ENCODE data around the gene ST3GAL3.
"Not testable (repeated sequence)": the region's sequence is repeated elsewhere in the genome, so short reads cannot be mapped to it uniquely, and the experiment has no call there.

The ST3GAL3 gene

GRCh38 chr1:43766818-43767525 is 59.6 kb downstream of the ST3GAL3 start:
- Histone ChIP-seq H3K9ac (ENCODE audit: low read length) (no peak overlapping the region), H3K4me3 (ENCODE audit: low read length) (no peak overlapping the region), H3K27me3 (ENCODE audit: control insufficient read depth, insufficient read depth, low read length) (no peaks in the 10 kb centered on the region), H3K36me3 (ENCODE audit: control insufficient read depth, insufficient read depth, low read length) (no peaks in the 10 kb centered on the region), H3K4me1 (ENCODE audit: control insufficient read depth, insufficient read depth, low read length) (peaks cover 6% of the 10 kb centered on the region), H3K9me3 (ENCODE audit: control insufficient read depth, low read length) (no peaks in the 10 kb centered on the region)

GRCh38 chr1:43768168-43768567 is 60.8 kb downstream of the ST3GAL3 start:
- Histone ChIP-seq H3K9me3 (ENCODE audit: control insufficient read depth, low read length) (no peaks in the 10 kb centered on the region), H3K27me3 (ENCODE audit: control insufficient read depth, insufficient read depth, low read length) (no peaks in the 10 kb centered on the region), H3K4me1 (ENCODE audit: control insufficient read depth, insufficient read depth, low read length) (peaks cover 5% of the 10 kb centered on the region), H3K9ac (ENCODE audit: low read length) (no peak overlapping the region), H3K36me3 (ENCODE audit: control insufficient read depth, insufficient read depth, low read length) (no peaks in the 10 kb centered on the region), H3K4me3 (ENCODE audit: low read length) (no peak overlapping the region)

GRCh38 chr1:43769350-43769908 is 62.1 kb downstream of the ST3GAL3 start:
- H3K9ac ChIP-seq (ENCODE audit: low read length): no peak overlapping the region
- no peak overlapping the region for H3K4me3 ChIP-seq (ENCODE audit: low read length)
- H3K36me3 ChIP-seq (ENCODE audit: control insufficient read depth, insufficient read depth, low read length): no peaks in the 10 kb centered on the region
- H3K27me3 ChIP-seq (ENCODE audit: control insufficient read depth, insufficient read depth, low read length): no peaks in the 10 kb centered on the region
- no peaks in the 10 kb centered on the region for H3K9me3 ChIP-seq (ENCODE audit: control insufficient read depth, low read length)
- no peaks in the 10 kb centered on the region for H3K4me1 ChIP-seq (ENCODE audit: control insufficient read depth, insufficient read depth, low read length)

GRCh38 chr1:43770111-43770510 is 62.8 kb downstream of the ST3GAL3 start:
- Histone ChIP-seq H3K36me3 (ENCODE audit: control insufficient read depth, insufficient read depth, low read length) (no peaks in the 10 kb centered on the region), H3K4me3 (ENCODE audit: low read length) (no peak overlapping the region), H3K9ac (ENCODE audit: low read length) (no peak overlapping the region), H3K9me3 (ENCODE audit: control insufficient read depth, low read length) (no peaks in the 10 kb centered on the region), H3K4me1 (ENCODE audit: control insufficient read depth, insufficient read depth, low read length) (no peaks in the 10 kb centered on the region), H3K27me3 (ENCODE audit: control insufficient read depth, insufficient read depth, low read length) (no peaks in the 10 kb centered on the region)

GRCh38 chr1:43772978-43773377 is 65.6 kb downstream of the ST3GAL3 start:
- no peak overlapping the region for H3K9ac ChIP-seq (ENCODE audit: low read length)
- H3K4me3 ChIP-seq (ENCODE audit: low read length): no peak overlapping the region
- H3K27me3 ChIP-seq (ENCODE audit: control insufficient read depth, insufficient read depth, low read length): no peaks in the 10 kb centered on the region
- no peaks in the 10 kb centered on the region for H3K9me3 ChIP-seq (ENCODE audit: control insufficient read depth, low read length)
- H3K4me1 ChIP-seq (ENCODE audit: control insufficient read depth, insufficient read depth, low read length): no peaks in the 10 kb centered on the region
- no peaks in the 10 kb centered on the region for H3K36me3 ChIP-seq (ENCODE audit: control insufficient read depth, insufficient read depth, low read length)

- H3K4me3 ChIP-seq (ENCODE audit: low read length): no peak overlapping the region
Observed at GRCh38 chr1:43773821-43774220, 66.5 kb downstream of the ST3GAL3 start.

GRCh38 chr1:43774359-43774758 is 67.0 kb downstream of the ST3GAL3 start:
- Histone ChIP-seq H3K36me3 (ENCODE audit: control insufficient read depth, insufficient read depth, low read length) (no peaks in the 10 kb centered on the region), H3K9ac (ENCODE audit: low read length) (no peak overlapping the region), H3K27me3 (ENCODE audit: control insufficient read depth, insufficient read depth, low read length) (no peaks in the 10 kb centered on the region), H3K4me1 (ENCODE audit: control insufficient read depth, insufficient read depth, low read length) (no peaks in the 10 kb centered on the region), H3K4me3 (ENCODE audit: low read length) (no peak overlapping the region), H3K9me3 (ENCODE audit: control insufficient read depth, low read length) (no peaks in the 10 kb centered on the region)

More at GRCh38 chr1:43773821-43774220, 66.5 kb downstream of the ST3GAL3 start:
- H3K9ac ChIP-seq (ENCODE audit: low read length): no peak overlapping the region
- H3K27me3 ChIP-seq (ENCODE audit: control insufficient read depth, insufficient read depth, low read length): no peaks in the 10 kb centered on the region
- no peaks in the 10 kb centered on the region for H3K36me3 ChIP-seq (ENCODE audit: control insufficient read depth, insufficient read depth, low read length)
- H3K9me3 ChIP-seq (ENCODE audit: control insufficient read depth, low read length): no peaks in the 10 kb centered on the region
- H3K4me1 ChIP-seq (ENCODE audit: control insufficient read depth, insufficient read depth, low read length): no peaks in the 10 kb centered on the region

GRCh38 chr1:43776043-43776761 is 68.9 kb downstream of the ST3GAL3 start:
- Histone ChIP-seq H3K36me3 (ENCODE audit: control insufficient read depth, insufficient read depth, low read length) (no peaks in the 10 kb centered on the region), H3K9ac (ENCODE audit: low read length) (no peak overlapping the region), H3K4me1 (ENCODE audit: control insufficient read depth, insufficient read depth, low read length) (no peaks in the 10 kb centered on the region), H3K9me3 (ENCODE audit: control insufficient read depth, low read length) (peaks cover 3% of the 10 kb centered on the region), H3K4me3 (ENCODE audit: low read length) (no peak overlapping the region), H3K27me3 (ENCODE audit: control insufficient read depth, insufficient read depth, low read length) (no peaks in the 10 kb centered on the region)

- not testable (repeated sequence) for H3K4me3 ChIP-seq (ENCODE audit: low read length)
Observed at GRCh38 chr1:43777916-43778315, 70.6 kb downstream of the ST3GAL3 start.

GRCh38 chr1:43779266-43779665 is 71.9 kb downstream of the ST3GAL3 start:
- Histone ChIP-seq H3K27me3 (ENCODE audit: control insufficient read depth, insufficient read depth, low read length) (no peaks in the 10 kb centered on the region), H3K36me3 (ENCODE audit: control insufficient read depth, insufficient read depth, low read length) (no peaks in the 10 kb centered on the region), H3K4me1 (ENCODE audit: control insufficient read depth, insufficient read depth, low read length) (no peaks in the 10 kb centered on the region), H3K4me3 (ENCODE audit: low read length) (no peak overlapping the region), H3K9me3 (ENCODE audit: control insufficient read depth, low read length) (peaks cover 3% of the 10 kb centered on the region), H3K9ac (ENCODE audit: low read length) (no peak overlapping the region)

More at GRCh38 chr1:43777916-43778315, 70.6 kb downstream of the ST3GAL3 start:
- H3K4me1 ChIP-seq (ENCODE audit: control insufficient read depth, insufficient read depth, low read length); H3K9ac ChIP-seq (ENCODE audit: low read length); H3K36me3 ChIP-seq (ENCODE audit: control insufficient read depth, insufficient read depth, low read length); H3K9me3 ChIP-seq (ENCODE audit: control insufficient read depth, low read length); H3K27me3 ChIP-seq (ENCODE audit: control insufficient read depth, insufficient read depth, low read length): not testable (repeated sequence)

GRCh38 chr1:43779805-43780403 is 72.6 kb downstream of the ST3GAL3 start:
- no peaks in the 10 kb centered on the region for H3K4me1 ChIP-seq (ENCODE audit: control insufficient read depth, insufficient read depth, low read length)
- peaks cover 3% of the 10 kb centered on the region for H3K9me3 ChIP-seq (ENCODE audit: control insufficient read depth, low read length)
- H3K27me3 ChIP-seq (ENCODE audit: control insufficient read depth, insufficient read depth, low read length): no peaks in the 10 kb centered on the region
- H3K36me3 ChIP-seq (ENCODE audit: control insufficient read depth, insufficient read depth, low read length): no peaks in the 10 kb centered on the region
- H3K9ac ChIP-seq (ENCODE audit: low read length): no peak overlapping the region
- H3K4me3 ChIP-seq (ENCODE audit: low read length): no peak overlapping the region

GRCh38 chr1:43781574-43781973 is 74.2 kb downstream of the ST3GAL3 start:
- Histone ChIP-seq H3K9me3 (ENCODE audit: control insufficient read depth, low read length) (peaks cover 3% of the 10 kb centered on the region), H3K4me1 (ENCODE audit: control insufficient read depth, insufficient read depth, low read length) (no peaks in the 10 kb centered on the region), H3K4me3 (ENCODE audit: low read length) (no peak overlapping the region), H3K9ac (ENCODE audit: low read length) (no peak overlapping the region), H3K27me3 (ENCODE audit: control insufficient read depth, insufficient read depth, low read length) (no peaks in the 10 kb centered on the region), H3K36me3 (ENCODE audit: control insufficient read depth, insufficient read depth, low read length) (no peaks in the 10 kb centered on the region)
